ENCODE results near the gene CCDC127.
"Not testable (repeated sequence)": the region's sequence is repeated elsewhere in the genome, so short reads cannot be mapped to it uniquely, and the experiment has no call there.

CCDC127 gene

GRCh38 chr5:234450-234849, 16.5 kb upstream of the CCDC127 start:
- no peak for TF ChIP-seq CTCF (IDR thresholded peaks at IDR 0.05; ENCODE audit: unreplicated experiment in 3 of 3)
- H3K36me3 Mint-ChIP-seq (ENCODE audit: low read depth): peaks cover 64% of the 10 kb centered on the region
- no peaks in the 10 kb centered on the region for H3K4me1 Mint-ChIP-seq
- no peaks in the 10 kb centered on the region for H3K27me3 Mint-ChIP-seq (ENCODE audit: low read depth)
- H3K27ac Mint-ChIP-seq: no peak overlapping the region
- no peaks in the 10 kb centered on the region for H3K9me3 Mint-ChIP-seq
- H3K4me3 Mint-ChIP-seq: no peak overlapping the region

- H3K36me3 Mint-ChIP-seq (ENCODE audit: low read depth): peaks cover 73% of the 10 kb centered on the region
- not testable (repeated sequence) for H3K27ac Mint-ChIP-seq; H3K27me3 Mint-ChIP-seq (ENCODE audit: low read depth); H3K4me1 Mint-ChIP-seq; H3K9me3 Mint-ChIP-seq; H3K4me3 Mint-ChIP-seq
Measured at GRCh38 chr5:233426-233825, 15.5 kb upstream of the CCDC127 start.

GRCh38 chr5:231661-232060, 13.7 kb upstream of the CCDC127 start:
- TF ChIP-seq CTCF (IDR thresholded peaks at IDR 0.05; ENCODE audit: unreplicated experiment in 3 of 3): no peak
- Mint-ChIP-seq H3K4me1 (no peaks in the 10 kb centered on the region), H3K27ac (no peak overlapping the region), H3K36me3 (ENCODE audit: low read depth) (peaks cover 70% of the 10 kb centered on the region), H3K27me3 (ENCODE audit: low read depth) (no peaks in the 10 kb centered on the region), H3K4me3 (no peak overlapping the region), H3K9me3 (no peaks in the 10 kb centered on the region)

- H3K4me3 Mint-ChIP-seq: no peak overlapping the region
- peaks cover 70% of the 10 kb centered on the region for H3K36me3 Mint-ChIP-seq (ENCODE audit: low read depth)
- H3K4me1 Mint-ChIP-seq: no peaks in the 10 kb centered on the region
- H3K27ac Mint-ChIP-seq: no peak overlapping the region
- no peaks in the 10 kb centered on the region for H3K9me3 Mint-ChIP-seq
- H3K27me3 Mint-ChIP-seq (ENCODE audit: low read depth): no peaks in the 10 kb centered on the region
- TF ChIP-seq CTCF (IDR thresholded peaks at IDR 0.05; ENCODE audit: unreplicated experiment in 3 of 3): no peak
Measured at GRCh38 chr5:230711-231110, 12.8 kb upstream of the CCDC127 start.

- Mint-ChIP-seq H3K9me3 (no peaks in the 10 kb centered on the region), H3K27me3 (ENCODE audit: low read depth) (no peaks in the 10 kb centered on the region), H3K4me3 (no peak overlapping the region), H3K27ac (no peak overlapping the region), H3K4me1 (no peaks in the 10 kb centered on the region), H3K36me3 (ENCODE audit: low read depth) (peaks cover 73% of the 10 kb centered on the region)
- no peak for TF ChIP-seq CTCF (IDR thresholded peaks at IDR 0.05; ENCODE audit: unreplicated experiment in 3 of 3)
Measured at GRCh38 chr5:228886-229285, 10.9 kb upstream of the CCDC127 start.

- not testable (repeated sequence) for H3K4me3 Mint-ChIP-seq; H3K27ac Mint-ChIP-seq; H3K9me3 Mint-ChIP-seq; H3K27me3 Mint-ChIP-seq (ENCODE audit: low read depth); H3K4me1 Mint-ChIP-seq
- H3K36me3 Mint-ChIP-seq (ENCODE audit: low read depth): peaks cover 65% of the 10 kb centered on the region
Measured at GRCh38 chr5:227375-227774, 9.4 kb upstream of the CCDC127 start.

GRCh38 chr5:225334-225733, 7.4 kb upstream of the CCDC127 start:
- Mint-ChIP-seq H3K27ac (no peak overlapping the region), H3K27me3 (ENCODE audit: low read depth) (no peaks in the 10 kb centered on the region), H3K4me3 (no peak overlapping the region), H3K36me3 (ENCODE audit: low read depth) (peaks cover 51% of the 10 kb centered on the region), H3K9me3 (no peaks in the 10 kb centered on the region), H3K4me1 (peaks cover 13% of the 10 kb centered on the region)
- TF ChIP-seq CTCF (IDR thresholded peaks at IDR 0.05; ENCODE audit: unreplicated experiment in 3 of 3): no peak
